ENCODE results near the gene ENTPD6. TPM values are rescaled to one million over a fixed set of nuclear protein-coding genes. Genes with fewer than 3 reads are reported as not detected.

Gene ENTPD6
- total RNA-seq, 2 donors from 2014 or later = 135 to 157 TPM

DNA sequence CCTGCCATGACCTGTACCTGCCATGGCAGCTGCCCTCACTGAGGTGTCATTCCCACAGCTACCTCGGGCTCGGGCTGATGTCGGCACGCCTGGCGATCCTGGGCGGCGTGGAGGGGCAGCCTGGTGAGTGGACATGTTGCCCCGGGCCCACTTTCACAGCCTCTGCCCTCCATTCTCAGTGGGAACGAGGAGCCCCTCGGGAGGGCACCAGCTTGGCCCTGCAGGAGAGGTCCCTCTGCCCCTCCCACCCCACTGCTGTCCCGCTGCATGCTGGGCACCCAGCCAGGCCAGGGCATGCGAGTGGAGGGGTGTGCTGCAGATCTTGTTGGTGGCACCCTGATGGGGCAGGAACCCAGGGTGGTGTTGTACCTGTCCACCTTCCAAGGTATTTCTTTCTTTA is 23.0 kb downstream of the ENTPD6 start:
- intact Hi-C loops (cut with DNase I, micrococcal nuclease) = no loop called here
- no peak for DNase-seq
- no peak for ATAC-seq

DNA sequence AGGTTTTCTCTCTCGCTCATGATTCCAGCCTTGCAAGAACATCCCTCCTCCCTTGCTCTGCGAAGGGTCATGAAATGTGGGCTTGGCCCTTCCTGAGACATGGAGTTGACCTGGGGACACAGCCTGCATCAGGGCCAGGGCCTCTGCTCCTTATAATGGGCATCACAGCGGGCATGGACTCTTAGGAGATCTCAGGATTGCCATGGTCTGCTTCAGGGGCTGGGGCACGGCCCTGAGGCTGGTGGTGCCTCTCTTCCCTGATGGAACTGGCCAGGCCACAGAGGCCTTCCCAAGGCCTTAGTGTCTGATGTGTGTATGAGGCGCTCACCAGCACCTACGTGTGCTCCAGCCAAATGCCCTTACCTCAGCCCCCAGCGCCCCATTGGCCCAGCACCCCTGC is 23.9 kb downstream of the ENTPD6 start:
- DNase-seq = no peak
- ATAC-seq = no peak
- intact Hi-C loops (cut with DNase I, micrococcal nuclease) = no loop called here

DNA sequence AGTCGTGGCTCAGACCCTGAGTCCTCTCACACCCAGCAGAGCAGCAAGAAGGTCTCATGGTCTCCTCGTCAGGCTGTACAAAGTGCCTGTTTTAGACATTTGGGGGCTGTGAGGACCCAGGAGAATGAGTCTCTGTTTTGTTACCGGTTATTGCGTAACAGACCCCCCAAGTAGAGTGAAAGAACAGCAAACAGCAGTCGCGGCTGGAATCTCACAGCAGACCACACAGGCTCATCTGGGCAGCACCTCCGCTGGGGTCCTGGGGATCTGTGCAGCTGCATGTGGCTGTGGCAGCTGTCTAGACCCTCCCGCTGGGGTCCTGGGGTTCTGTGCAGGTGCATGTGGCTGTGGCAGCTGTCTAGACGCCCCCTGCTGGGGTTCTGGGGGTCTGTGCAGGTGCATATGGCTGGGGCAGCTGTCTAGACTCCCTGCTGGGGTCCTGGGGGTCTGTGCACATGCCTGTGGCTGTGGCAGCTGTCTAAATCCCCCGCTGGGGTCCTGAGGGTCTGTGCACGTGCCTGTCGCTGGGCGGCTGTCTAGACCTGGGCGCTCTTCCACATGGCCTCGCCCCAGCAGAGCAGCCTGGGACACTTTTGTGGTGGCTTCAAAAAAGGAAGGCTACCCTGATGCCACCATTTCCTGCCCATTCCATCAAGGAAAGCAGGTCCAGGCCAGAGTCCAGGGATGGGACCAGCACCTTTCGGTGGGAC is 24.7 kb downstream of the ENTPD6 start:
- ATAC-seq = no peak
- intact Hi-C loops (cut with DNase I, micrococcal nuclease) = no loop called here
- DNase-seq = no peak

DNA sequence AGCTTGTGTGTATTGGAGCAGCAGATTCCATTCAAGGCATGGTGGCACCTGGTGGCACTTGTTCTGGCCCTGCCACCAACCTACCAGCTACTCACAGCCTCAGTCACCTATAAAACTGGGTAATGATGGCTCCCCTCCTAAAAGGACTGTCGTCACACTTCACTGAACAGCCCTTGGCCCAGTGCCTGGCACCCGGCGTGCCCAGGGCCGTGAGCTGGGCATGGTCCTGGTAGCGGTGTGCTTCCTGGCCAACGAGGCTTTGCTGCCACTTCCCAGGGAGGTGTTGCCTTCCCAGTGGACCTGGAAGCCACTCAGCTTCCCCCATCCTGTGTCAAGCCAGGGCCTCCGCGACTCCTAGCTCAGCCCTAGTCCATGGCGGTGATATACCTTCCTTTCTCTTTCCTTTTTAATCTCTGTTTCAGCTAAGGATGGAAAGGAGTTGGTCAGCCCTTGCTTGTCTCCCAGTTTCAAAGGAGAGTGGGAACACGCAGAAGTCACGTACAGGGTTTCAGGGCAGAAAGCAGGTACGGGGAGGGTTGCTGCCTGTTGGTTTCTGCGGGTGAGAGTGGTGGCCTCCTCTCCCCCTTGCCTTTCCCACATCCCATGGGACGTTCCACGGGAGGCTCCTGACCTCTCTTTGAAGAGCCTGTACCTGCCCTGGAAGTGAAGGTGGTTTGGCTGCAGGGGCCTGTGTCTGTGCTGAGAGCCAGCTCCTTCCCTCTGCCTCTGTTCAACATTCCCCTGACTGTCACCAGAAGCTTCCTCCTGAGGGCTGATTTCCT is 25.5 kb downstream of the ENTPD6 start:
- peak; percentile 78 for ATAC-seq
- intact Hi-C loops (cut with DNase I, micrococcal nuclease) = no loop called here

DNA sequence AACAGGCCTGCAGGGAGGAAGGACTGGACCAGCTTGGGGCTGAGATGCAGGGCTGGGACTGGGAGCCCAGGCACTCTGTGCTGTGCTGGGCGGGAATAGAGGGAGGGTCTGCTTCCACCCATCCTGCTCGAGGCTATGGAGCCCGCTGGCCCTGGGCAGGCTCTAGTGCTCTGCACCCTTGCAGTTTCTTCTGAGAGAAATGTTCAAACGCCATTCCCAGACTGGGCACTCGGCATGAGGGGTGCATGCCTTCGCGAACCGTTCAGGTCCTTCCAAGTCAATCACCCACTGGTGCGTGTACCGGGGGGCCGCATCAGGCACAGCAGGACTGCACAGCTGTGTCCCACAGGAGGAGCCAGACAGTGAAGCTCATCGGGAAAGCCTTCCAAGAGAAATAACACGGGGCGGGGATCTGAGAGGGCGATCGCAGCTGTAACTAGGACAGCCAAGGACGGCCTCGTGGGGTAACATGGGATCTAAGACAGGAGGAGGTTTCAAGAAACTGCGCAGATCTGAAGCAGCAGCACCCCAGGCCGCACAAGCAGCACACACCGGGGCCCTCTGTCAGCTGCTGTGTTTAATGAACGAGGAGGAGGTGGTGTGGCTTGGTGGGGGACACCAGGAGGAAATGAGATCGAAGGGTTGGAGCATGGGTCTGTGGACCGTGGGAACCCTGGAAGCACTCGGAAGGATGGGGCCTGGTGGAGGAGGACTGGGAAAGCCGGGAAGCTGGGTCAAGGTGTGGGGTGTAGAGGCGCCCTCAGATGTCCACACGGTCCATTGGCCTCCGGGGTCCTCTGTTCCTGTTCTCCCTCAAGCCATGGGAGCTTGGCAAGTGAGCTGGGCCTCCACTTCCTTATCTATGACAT is 26.3 kb downstream of the ENTPD6 start:
- intact Hi-C loops (cut with DNase I, micrococcal nuclease) = no loop called here
- no peak for ATAC-seq
- DNase-seq = no peak

More for the DNA sequence above, 25.5 kb downstream of the ENTPD6 start:
- DNase-seq = peak; percentile 73 to 78

DNA sequence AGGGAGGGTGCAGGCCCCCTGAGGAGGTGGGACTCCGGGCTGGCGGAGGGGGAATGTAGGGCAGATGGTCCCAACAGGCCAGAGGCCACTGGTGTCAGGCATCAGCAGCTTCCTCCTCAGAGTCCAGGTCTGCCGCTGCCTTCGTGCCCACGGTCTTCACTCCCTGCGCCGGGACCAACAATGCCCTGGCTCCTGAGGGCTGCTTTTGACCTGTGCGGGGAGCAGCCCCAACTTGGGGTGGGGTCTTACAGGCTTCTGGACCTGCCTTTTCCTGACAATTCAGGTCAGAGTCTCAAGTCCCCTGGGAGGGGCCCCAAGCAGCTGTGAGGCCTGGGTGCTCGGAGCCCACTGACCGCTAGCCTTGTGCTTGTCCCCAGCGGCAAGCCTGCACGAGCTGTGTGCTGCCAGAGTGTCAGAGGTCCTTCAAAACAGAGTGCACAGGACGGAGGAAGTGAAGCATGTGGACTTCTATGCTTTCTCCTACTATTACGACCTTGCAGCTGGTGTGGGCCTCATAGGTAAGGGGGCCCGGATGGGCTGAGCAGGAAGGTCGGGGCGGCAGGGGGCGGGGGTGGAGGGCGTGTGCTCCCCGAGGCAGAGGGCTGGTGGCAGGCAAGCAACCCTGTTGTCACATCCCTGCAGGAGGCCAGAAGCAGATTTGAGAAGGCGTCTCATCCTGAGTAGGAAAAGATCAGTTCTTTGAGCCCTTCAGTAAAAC is 27.1 kb downstream of the ENTPD6 start:
- DNase-seq = no peak
- no peak for ATAC-seq
- intact Hi-C loops (cut with DNase I, micrococcal nuclease) = no loop called here

DNA sequence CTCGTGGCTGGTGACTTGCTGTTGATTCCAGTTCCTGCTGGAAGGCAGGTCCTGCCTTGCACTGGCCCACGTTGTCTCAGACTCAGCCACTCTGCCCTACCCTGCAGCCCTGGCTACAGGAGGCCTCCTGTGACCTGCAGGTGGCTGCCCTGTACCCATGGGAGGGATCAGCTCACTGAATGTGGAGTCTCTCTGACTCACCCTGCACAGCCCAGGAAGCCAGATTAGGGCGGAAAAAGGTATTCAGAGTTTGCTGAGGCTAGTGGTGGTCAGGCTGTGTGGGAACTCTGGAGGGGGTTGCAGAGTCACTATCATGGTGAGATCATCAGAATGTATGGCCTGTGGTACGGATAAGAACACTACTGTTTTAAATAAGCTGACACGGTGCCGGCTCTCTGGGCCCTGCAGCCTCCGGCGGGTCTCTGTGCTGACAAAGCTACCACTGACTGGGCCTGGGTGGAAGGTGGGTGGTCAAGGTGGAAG is 27.7 kb downstream of the ENTPD6 start:
- intact Hi-C loops (cut with DNase I, micrococcal nuclease) = no loop called here
- DNase-seq = peak in 1 of 2 donors; percentile 83
- ATAC-seq = peak; percentile 74

DNA sequence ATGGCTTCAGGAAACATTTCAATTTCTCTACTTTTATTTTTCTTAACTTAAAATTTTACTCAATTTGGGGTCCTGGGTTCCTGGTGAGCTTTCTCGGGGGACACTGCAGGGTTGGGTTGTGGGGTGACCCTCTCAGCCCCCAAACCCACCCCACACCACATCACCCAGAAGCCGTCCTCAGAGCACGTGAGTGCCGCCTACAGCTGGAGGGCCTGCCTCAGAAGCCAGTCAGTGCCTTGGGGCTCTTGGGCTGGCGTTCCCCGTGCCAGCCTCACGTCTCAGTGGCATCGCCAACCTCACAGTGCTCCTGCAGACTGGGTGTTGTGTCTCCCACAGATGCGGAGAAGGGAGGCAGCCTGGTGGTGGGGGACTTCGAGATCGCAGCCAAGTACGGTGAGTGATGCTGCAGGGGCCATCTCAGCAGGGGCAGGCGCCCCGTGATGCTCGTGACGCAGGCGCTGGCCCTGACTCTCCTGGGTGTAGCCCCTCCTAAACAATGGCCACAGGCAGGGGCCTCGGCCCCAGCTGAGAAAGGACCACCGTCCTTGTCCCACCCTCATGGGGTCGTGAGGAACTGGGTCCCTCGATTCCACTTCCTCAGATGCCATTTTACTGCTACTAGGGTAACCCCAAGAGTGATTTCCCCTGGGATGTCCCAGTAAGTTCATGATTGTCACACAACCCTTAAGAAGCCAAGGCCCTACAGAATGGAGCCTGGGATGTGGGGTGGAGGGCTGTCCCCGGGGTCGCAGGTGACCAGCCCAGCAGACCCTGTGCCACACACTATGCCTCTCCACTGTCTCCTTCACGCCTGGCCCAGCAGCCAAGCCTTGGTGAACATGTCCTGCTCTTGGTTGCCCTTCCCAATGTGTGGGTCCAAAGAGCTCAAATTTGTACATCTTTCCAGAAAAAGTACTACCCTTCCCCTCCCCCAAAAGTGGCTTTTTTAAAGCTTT is 28.5 kb downstream of the ENTPD6 start:
- intact Hi-C loops (cut with DNase I, micrococcal nuclease) = no loop called here
- DNase-seq = no peak

DNA sequence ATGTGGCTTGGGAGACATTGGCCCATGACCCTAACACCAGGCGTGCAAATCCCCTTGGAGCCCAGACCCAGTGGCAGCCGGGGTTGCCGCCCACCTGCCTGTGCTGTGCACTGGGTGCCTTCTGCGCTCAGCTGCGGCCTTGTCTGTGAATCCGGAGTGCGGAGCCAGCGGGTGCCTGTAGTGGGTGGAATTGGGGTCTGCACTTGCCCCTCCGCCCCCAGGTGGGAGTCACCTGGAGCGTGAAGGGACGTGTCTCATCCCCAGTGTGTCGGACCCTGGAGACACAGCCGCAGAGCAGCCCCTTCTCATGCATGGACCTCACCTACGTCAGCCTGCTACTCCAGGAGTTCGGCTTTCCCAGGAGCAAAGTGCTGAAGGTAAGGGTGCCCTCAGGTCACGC is 29.4 kb downstream of the ENTPD6 start:
- intact Hi-C loops (cut with DNase I, micrococcal nuclease) = no loop called here
- DNase-seq = no peak
- no peak for ATAC-seq

More for the DNA sequence above, 28.5 kb downstream of the ENTPD6 start:
- no peak for ATAC-seq

DNA sequence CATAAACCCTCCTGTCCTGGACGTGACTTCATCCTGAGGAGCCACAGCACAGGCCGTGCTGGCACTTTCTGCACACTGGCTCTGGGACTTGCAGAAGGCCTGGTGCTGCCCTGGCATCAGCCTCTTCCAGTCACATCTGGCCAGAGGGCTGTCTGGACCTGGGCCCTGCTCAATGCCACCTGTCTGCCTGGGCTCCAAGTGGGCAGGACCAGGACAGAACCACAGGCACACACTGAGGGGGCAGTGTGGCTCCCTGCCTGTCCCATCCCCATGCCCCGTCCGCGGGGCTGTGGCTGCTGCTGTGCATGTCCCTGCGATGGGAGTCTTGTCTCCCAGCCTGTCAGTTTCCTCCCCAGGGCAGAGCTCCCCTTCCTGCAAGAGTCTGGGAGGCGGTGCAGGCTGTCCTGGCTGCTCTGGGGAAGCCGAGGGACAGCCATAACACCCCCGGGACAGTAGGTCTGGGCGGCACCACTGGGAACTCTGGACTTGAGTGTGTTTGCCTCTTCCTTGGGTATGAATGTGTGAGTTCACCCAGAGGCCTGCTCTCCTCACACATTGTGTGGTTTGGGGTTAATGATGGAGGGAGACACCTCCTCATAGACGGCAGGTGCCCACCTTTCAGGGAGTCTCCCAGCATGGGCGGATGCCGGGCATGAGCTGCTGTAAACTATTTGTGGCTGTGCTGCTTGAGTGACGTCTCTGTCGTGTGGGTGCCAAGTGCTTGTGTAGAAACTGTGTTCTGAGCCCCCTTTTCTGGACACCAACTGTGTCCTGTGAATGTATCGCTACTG is 30.3 kb downstream of the ENTPD6 start:
- intact Hi-C loops (cut with DNase I, micrococcal nuclease) = no loop called here
- DNase-seq (no peak), ATAC-seq (no peak)

DNA sequence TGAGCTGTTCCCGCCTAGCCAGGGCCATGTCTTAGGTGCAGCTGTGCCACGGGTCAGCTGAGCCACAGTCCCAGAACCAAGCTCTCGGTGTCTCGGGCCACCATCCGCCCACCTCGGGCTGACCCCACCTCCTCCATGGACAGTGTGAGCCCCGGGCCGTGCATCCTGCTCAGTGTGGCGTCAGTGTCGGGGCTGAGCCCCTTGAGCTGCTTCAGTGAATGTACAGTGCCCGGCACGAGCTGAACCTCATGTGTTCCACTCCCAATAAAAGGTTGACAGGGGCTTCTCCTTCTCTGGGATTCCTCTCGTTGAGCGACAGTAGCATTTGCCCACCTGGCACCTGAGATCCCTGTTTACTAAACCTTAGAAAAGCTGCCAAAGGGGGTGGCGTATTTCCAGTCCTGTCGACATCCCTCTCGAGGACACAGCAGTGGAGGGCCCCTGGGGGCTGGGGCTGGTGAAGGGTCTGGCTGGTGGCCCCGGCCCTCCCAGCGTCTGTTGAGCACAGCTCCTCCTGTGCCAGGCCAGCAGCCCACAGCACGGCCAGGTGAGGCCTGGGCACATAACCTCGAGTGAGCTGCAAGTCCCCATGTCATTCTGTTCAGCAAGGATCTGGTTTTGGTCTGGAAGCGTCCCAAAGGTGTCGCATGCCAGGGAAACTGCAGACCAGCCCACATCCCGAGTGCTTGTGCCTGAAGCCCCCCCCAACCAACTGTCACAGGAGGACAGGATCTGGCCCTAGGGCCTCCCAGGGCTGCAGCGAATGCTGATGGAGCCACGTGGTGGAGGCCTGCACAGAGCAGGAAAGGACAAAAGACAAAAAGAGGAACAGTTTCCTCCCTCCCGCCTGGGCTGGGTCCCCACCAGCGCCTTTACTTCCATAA is 31.2 kb downstream of the ENTPD6 start:
- no peak for ATAC-seq
- no peak for DNase-seq
- intact Hi-C loops (cut with DNase I, micrococcal nuclease) = no loop called here

DNA sequence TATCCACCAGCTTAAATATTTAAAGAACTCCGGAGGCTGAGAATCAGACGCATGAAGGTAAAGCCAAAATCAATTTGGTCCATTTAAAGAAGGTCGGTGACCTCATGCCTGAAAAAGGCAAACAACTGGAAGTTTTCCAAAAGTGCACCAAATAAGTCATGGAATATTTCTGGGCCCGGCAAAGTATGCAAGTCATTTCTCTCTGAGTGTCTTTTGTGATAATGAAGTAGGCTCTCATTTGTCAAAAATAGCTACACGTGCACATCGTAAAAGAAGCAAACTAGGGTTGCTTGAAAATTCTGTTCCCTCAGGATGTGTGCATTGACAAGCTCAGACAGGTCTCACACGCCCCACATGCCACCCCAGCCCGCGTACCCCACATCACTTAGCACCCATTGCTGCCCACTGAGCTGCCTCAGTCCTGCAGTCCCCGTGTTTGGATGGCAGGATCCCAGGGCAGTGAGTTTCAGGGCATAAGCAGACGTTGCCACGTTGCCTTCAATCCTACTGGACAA is 31.9 kb downstream of the ENTPD6 start:
- intact Hi-C loops (cut with DNase I, micrococcal nuclease) = no loop called here
- no peak for DNase-seq
- ATAC-seq = no peak

DNA sequence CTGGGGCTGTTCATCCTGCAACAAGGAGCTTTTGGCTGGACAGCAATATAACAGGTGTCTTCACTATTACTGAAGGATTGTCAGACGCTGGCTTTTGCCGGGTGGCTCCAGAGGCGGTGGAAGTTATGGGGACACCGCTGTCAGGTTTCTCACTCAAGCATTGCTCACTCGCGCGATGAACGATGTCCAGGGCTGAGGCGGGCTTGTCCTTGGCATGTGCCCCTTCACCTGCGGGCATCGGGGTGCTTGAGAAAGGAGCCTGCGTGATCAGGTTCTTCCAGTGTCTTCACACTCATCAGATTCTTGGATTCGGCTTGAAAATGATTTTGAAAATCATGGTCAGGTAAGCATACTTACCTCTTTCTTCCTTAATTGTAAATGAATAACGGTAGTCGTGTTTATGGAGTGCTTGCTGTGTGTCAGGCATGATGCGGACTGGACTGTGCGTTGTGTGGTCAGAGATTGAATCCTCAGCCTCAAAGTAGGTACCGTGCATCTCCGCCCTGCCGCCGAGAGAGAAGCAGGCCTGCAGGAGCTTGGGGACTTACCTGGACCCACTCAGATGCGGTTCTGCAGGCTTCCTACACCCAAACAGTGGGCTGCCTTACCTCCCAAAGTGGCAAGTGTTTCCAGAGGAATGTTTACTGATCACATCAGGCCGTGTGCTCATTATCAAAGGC is 34.1 kb downstream of the ENTPD6 start:
- ATAC-seq = no peak
- DNase-seq = no peak
- intact Hi-C loops (cut with DNase I, micrococcal nuclease) = no loop called here

DNA sequence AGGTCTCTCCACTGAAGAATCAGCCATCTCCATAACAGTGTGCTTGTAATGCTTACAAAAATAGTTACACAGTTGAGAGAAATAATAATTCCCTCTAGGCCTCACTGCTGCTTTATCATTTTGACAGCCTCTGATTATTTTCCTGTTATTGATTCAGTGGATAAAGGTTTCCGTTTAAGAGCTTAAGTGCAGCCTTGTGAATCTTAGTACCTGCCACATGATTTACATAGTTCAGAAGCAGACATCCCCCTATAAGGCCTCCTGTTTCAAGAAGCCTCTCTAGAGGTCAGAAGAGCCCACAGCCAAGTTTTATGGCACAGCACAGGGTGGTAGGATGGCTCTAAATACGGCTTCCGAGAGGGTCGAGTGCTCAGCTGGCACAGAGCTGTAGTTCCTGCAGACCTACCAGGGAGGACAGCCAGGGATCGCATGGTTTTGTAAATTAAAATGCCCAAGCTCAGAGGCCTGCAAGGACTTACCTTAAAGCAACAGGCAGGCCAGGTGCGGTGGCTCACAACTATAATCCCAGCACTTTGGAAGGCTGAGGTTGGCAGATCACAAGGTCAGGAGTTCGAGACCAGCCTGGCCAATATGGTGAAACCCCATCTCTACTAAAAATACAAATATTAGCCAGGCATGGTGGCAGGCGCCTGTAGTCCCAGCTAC is 34.8 kb downstream of the ENTPD6 start:
- DNase-seq (no peak), ATAC-seq (no peak)
- intact Hi-C loops (cut with DNase I, micrococcal nuclease) = no loop called here
